Mesothelial cell of epicardium (in vitro differentiated cells): ENCODE results near the gene FILIP1. TPM values are rescaled to one million over a fixed set of nuclear protein-coding genes. Genes with fewer than 3 reads are reported as not detected.

Source experiments
- DNase-seq, 2 experiments: peaks; one replicate each; pipeline ENCODE4 v3.0.0; 2021; ENCODE audit warnings: low spot score in 2 of 2; ENCODE audit not compliant: unreplicated experiment in 2 of 2
- H3K27ac Mint-ChIP-seq: 2 replicates; pipeline ENCODE4 v1.8.0; 2021; ENCODE audit warnings: mixed read lengths
- H3K27me3 Mint-ChIP-seq: 2 replicates; pipeline ENCODE4 v1.8.0; 2021; ENCODE audit warnings: low read depth, mixed read lengths
- H3K36me3 Mint-ChIP-seq: 2 replicates; pipeline ENCODE4 v1.8.0; 2021; ENCODE audit warnings: mixed read lengths
- H3K4me1 Mint-ChIP-seq: 2 replicates; pipeline ENCODE4 v1.8.0; 2021; ENCODE audit warnings: mixed read lengths
- H3K4me3 Mint-ChIP-seq: 2 replicates; pipeline ENCODE4 v1.8.0; 2021; ENCODE audit warnings: mild to moderate bottlenecking, moderate library complexity, mixed read lengths
- H3K9me3 Mint-ChIP-seq: 2 replicates; pipeline ENCODE4 v1.8.0; 2021; ENCODE audit warnings: mixed read lengths
- CTCF ChIP-seq: fragments of 200-600 bp; sonication (generic); IDR thresholded peaks from one replicate; pipeline ENCODE4 v1.5.0; 2021; ENCODE audit warnings: antibody characterized with exemption; ENCODE audit not compliant: unreplicated experiment
- total RNA-seq: library from RNA; stranded (reverse); gene quantifications from 3 replicates; pipeline ENCODE4 v1.2.1, GENCODE V29; 2021

FILIP1 gene
- total RNA-seq, 1 donor from 2014 or later, result 11.3 TPM

GRCh38 chr6:75299801-75300530, 193.6 kb downstream of the FILIP1 start:
- peaks cover 3% of the 10 kb centered on the region for H3K9me3 Mint-ChIP-seq
- no peak overlapping the region for H3K4me3 Mint-ChIP-seq
- H3K27ac Mint-ChIP-seq, result peak overlapping the region; percentile 81
- H3K36me3 Mint-ChIP-seq, result peaks cover 3% of the 10 kb centered on the region
- no peaks in the 10 kb centered on the region for H3K27me3 Mint-ChIP-seq
- DNase-seq, result no peak
- H3K4me1 Mint-ChIP-seq, result peaks cover 18% of the 10 kb centered on the region
- TF ChIP-seq CTCF, result no peak

GRCh38 chr6:75296811-75297779, 196.5 kb downstream of the FILIP1 start:
- peak; percentile 89 for TF ChIP-seq CTCF
- Mint-ChIP-seq H3K27me3 (no peaks in the 10 kb centered on the region), H3K4me1 (peaks cover 18% of the 10 kb centered on the region), H3K4me3 (no peak overlapping the region), H3K36me3 (no peaks in the 10 kb centered on the region), H3K27ac (no peak overlapping the region), H3K9me3 (no peaks in the 10 kb centered on the region)
- no peak for DNase-seq

- Mint-ChIP-seq H3K9me3 (no peaks in the 10 kb centered on the region), H3K36me3 (peaks cover 2% of the 10 kb centered on the region), H3K4me1 (peaks cover 27% of the 10 kb centered on the region), H3K27ac (no peak overlapping the region), H3K4me3 (no peak overlapping the region), H3K27me3 (no peaks in the 10 kb centered on the region)
- no peak for TF ChIP-seq CTCF
- DNase-seq, result no peak
Measured at GRCh38 chr6:75292555-75292954, 201.0 kb downstream of the FILIP1 start.

- TF ChIP-seq CTCF, result no peak
- no peak for DNase-seq
- H3K4me3 Mint-ChIP-seq, result no peak overlapping the region
- no peaks in the 10 kb centered on the region for H3K9me3 Mint-ChIP-seq
- no peaks in the 10 kb centered on the region for H3K27me3 Mint-ChIP-seq
- H3K27ac Mint-ChIP-seq, result no peak overlapping the region
- H3K36me3 Mint-ChIP-seq, result peaks cover 2% of the 10 kb centered on the region
- H3K4me1 Mint-ChIP-seq, result peaks cover 34% of the 10 kb centered on the region
Measured at GRCh38 chr6:75291744-75292143, 201.9 kb downstream of the FILIP1 start.

GRCh38 chr6:75291331-75291730, 202.3 kb downstream of the FILIP1 start:
- Mint-ChIP-seq H3K9me3 (no peaks in the 10 kb centered on the region), H3K27ac (no peak overlapping the region), H3K27me3 (no peaks in the 10 kb centered on the region), H3K4me1 (peaks cover 38% of the 10 kb centered on the region), H3K4me3 (no peak overlapping the region), H3K36me3 (peaks cover 2% of the 10 kb centered on the region)
- DNase-seq, result no peak
- TF ChIP-seq CTCF, result no peak
